Right lobe of liver (tissue), 4 donors: ENCODE measurements around the gene ZNF367.

Experiments used
- POLR2A ChIP-seq: fragments of 450-650 bp; IDR thresholded peaks from one replicate; pipeline ENCODE4 v1.6.1; 2017; ENCODE audit warnings: antibody characterized with exemption, mild to moderate bottlenecking
- TF ChIP-seq, protein P1 (sequence below), 4 donors: fragments of 200-600 bp in 3 of 4; fragments of 450-650 bp in 1 of 4; IDR thresholded peaks; one replicate each; pipeline versions ENCODE4 v1.5.1 to v1.8.0; 2016 to 2022; ENCODE audit warnings: antibody characterized with exemption in 4 of 4, mild to moderate bottlenecking in 2 of 4
- donor health status: DM: no; HTN: no; CAD: no.
- donor health status: DM: no; HTN: no; CAD: no.
- donor health status: DM: no; HTN: yes; CAD: no.

DNA sequence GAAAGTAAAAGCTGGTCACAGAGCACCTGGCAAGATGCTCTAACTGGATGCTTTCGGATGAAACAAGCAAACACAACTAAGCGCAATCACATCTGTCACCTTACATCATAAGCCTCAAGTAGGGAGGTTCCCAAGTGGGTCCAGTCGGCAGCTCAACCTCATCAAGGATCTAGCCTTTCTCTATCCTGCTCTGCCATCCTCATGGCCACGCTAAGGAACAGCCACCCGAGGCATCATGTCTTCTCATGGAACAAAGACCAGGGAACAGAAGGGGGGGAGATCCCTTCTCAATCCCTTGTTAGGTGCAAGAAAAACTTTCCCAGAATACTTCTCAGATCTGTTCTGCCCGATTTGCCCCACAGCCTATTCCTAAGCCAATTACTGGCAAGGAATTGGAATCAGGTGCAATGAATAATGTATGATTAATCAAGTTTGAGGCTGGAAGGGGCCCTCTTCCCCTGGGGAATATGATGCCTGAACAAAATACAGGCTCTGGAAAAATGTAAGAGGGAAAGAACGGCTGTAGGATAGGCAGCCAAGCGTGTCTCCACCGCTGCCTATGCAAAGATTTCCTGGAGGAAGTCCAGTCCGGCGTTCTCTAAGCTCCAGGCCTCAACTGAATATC, 30.5 kb upstream of the ZNF367 start:
- TF ChIP-seq, protein P1, sequence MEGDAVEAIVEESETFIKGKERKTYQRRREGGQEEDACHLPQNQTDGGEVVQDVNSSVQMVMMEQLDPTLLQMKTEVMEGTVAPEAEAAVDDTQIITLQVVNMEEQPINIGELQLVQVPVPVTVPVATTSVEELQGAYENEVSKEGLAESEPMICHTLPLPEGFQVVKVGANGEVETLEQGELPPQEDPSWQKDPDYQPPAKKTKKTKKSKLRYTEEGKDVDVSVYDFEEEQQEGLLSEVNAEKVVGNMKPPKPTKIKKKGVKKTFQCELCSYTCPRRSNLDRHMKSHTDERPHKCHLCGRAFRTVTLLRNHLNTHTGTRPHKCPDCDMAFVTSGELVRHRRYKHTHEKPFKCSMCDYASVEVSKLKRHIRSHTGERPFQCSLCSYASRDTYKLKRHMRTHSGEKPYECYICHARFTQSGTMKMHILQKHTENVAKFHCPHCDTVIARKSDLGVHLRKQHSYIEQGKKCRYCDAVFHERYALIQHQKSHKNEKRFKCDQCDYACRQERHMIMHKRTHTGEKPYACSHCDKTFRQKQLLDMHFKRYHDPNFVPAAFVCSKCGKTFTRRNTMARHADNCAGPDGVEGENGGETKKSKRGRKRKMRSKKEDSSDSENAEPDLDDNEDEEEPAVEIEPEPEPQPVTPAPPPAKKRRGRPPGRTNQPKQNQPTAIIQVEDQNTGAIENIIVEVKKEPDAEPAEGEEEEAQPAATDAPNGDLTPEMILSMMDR (IDR thresholded peaks at IDR 0.05) = no peak
- no peak for TF ChIP-seq POLR2A
